Measurements from ENCODE around the gene TMEM131L. TPM values are rescaled to one million over a fixed set of nuclear protein-coding genes. Genes with fewer than 3 reads are reported as not detected.

Gene TMEM131L
- polyA plus RNA-seq, 4 donors, result 0.22 to 9.1 (median 1.9) TPM

DNA sequence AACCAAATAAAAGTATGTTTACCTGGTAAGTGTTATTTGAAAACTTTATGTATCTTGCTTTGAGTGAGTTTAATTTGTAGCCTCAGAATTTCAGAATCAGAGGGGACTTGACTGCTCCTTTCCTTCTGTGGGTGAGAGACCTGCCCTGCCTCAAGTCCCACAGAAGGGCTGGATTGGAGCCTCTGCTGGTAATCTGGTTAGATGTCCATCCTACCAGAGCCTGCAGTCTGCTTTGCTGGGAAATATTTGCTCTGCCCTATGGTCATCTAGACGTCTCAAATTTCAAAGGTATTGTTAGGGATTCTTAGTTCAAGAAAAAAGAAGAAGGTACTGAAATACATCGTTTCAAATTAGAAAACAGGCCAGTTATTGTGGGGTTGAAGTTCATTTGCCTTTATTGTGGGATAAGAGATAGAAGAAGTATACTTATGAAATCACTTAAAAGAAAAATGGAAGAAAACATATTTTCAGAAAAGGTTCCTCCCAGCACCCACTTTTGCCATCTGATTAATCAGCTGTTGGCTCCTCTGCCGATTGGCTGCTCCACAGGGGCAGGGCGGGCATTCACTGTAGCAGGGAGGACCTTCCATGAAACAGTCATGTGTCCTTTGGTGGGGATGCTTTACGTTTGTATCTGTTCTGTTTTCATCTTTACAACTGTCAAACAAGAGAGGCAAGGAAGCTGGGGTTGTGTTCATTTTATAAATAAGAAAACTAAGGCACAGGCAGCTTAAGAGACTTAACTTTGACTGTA, 144.6 kb downstream of the TMEM131L start:
- 64 to 69% (median 67%) methylated on average over 5 of the region's 5 CpGs for WGBS, 3 donors
- Histone ChIP-seq H3K9me3 (ENCODE audit: control insufficient read depth in 2 of 2, insufficient read depth in 1 of 2, low read depth in 1 of 2, low read length in 1 of 2) (peaks cover 0 to 2% of the 10 kb centered on the region in 2 donors), H3K27ac (ENCODE audit: low read depth in 1 of 3, low read length in 2 of 3) (no peak overlapping the region), H3K27me3 (ENCODE audit: control insufficient read depth in 3 of 3, insufficient read depth in 3 of 3, low read length in 3 of 3) (no peaks in the 10 kb centered on the region), H3K4me3 (ENCODE audit: low read depth in 1 of 3, low read length in 3 of 3) (no peak overlapping the region), H3K36me3 (ENCODE audit: control insufficient read depth in 3 of 3, insufficient read depth in 2 of 3, low read depth in 1 of 3, low read length in 3 of 3) (peaks cover 0 to 12% (median 0%) of the 10 kb centered on the region in 3 donors), H3K4me1 (ENCODE audit: control insufficient read depth in 3 of 3, insufficient read depth in 2 of 3, low read depth in 1 of 3, low read length in 2 of 3) (no peaks in the 10 kb centered on the region)
- DNase-seq, result no peak
- no peak for FAIRE-seq

DNA sequence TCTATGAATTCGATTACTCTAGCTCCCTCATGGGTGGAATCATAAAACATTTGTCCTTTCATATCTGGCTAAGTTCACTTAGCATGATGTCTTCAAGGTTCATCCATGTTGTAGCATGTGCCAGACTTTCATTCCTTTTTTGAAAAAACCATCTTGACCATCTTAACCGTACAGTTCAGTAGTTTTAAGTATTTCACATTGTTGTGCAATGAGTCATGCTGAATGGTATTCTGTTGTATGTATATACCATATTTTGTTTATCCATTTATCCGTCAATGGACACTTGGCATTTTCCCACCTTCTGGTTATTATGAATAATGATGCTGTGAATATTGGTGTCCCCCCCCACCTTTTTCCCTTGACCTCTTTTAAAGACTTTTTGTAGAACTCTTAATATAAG, 145.5 kb downstream of the TMEM131L start:
- Histone ChIP-seq H3K4me1 (ENCODE audit: control insufficient read depth in 3 of 3, insufficient read depth in 2 of 3, low read depth in 1 of 3, low read length in 2 of 3) (no peaks in the 10 kb centered on the region), H3K36me3 (ENCODE audit: control insufficient read depth in 3 of 3, insufficient read depth in 2 of 3, low read depth in 1 of 3, low read length in 3 of 3) (peaks cover 0 to 14% (median 0%) of the 10 kb centered on the region in 3 donors), H3K4me3 (ENCODE audit: low read depth in 1 of 3, low read length in 3 of 3) (no peak overlapping the region), H3K27ac (ENCODE audit: low read depth in 1 of 3, low read length in 2 of 3) (no peak overlapping the region), H3K9me3 (ENCODE audit: control insufficient read depth in 2 of 2, insufficient read depth in 1 of 2, low read depth in 1 of 2, low read length in 1 of 2) (peaks cover 0 to 5% of the 10 kb centered on the region in 2 donors), H3K27me3 (ENCODE audit: control insufficient read depth in 3 of 3, insufficient read depth in 3 of 3, low read length in 3 of 3) (no peaks in the 10 kb centered on the region)
- 84 to 94% (median 86%) methylated on average over 3 of the region's 3 CpGs for WGBS, 3 donors
- DNase-seq (no peak), FAIRE-seq (no peak)

DNA sequence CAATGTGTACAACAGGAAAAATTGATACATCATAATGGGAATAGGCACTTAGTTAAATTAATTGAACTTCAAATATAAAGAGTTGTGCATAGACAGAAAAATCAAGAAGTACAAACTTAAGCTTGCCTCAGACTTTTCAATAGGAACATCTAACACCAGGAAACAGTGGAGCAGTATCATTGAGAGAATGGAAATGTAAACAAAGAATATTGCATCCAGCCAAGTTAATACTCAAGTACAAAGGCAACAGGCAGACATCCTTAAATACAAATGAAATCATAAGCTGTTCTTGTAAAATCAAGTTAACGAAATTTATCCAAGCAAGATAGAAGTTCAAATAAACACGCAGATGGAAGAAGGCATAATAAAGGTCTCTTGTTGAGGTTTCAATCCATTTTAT, 146.7 kb downstream of the TMEM131L start:
- FAIRE-seq (no peak), DNase-seq (no peak)
- Histone ChIP-seq H3K27ac (ENCODE audit: low read depth in 1 of 3, low read length in 2 of 3) (no peak overlapping the region), H3K4me1 (ENCODE audit: control insufficient read depth in 3 of 3, insufficient read depth in 2 of 3, low read depth in 1 of 3, low read length in 2 of 3) (no peaks in the 10 kb centered on the region), H3K4me3 (ENCODE audit: low read depth in 1 of 3, low read length in 3 of 3) (no peak overlapping the region), H3K27me3 (ENCODE audit: control insufficient read depth in 3 of 3, insufficient read depth in 3 of 3, low read length in 3 of 3) (no peaks in the 10 kb centered on the region), H3K9me3 (ENCODE audit: control insufficient read depth in 2 of 2, insufficient read depth in 1 of 2, low read depth in 1 of 2, low read length in 1 of 2) (peaks cover 0 to 5% of the 10 kb centered on the region in 2 donors), H3K36me3 (ENCODE audit: control insufficient read depth in 3 of 3, insufficient read depth in 2 of 3, low read depth in 1 of 3, low read length in 3 of 3) (peaks cover 0 to 14% (median 0%) of the 10 kb centered on the region in 3 donors)
- WGBS, 3 donors, result 87 to 89% (median 88%) methylated on average over 2 of the region's 2 CpGs

DNA sequence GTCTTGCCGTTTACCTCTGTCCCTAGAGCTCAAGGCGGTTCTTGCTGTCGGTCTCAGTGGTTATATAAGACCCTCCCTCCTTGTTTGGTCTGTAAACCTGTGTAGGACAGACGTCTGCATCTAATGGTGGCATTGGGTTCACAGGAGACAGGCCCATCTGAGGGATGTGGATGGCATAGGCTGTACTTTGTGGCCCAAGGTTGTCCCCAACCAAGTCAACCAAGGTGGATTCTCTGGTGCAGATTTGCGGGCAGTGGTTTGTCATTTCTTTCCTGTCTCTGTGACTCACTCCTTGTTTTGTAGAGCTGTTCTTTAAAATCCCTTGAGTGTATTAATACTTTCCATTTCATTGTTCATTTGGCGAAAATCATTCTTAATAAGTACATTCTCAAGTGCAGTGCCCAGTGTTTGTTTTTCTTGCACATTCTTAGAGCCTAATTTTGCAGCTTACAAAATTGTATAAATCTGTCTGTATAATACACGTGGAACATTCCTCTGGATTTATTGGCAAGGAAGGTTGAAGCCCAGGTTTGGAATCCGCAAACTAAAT, 149.9 kb downstream of the TMEM131L start:
- peaks cover 0 to 5% of the 10 kb centered on the region in 2 donors for H3K9me3 ChIP-seq (ENCODE audit: control insufficient read depth in 2 of 2, insufficient read depth in 1 of 2, low read depth in 1 of 2, low read length in 1 of 2)
- H3K27ac ChIP-seq (ENCODE audit: low read depth in 1 of 3, low read length in 2 of 3), result no peak overlapping the region
- H3K4me3 ChIP-seq (ENCODE audit: low read depth in 1 of 3, low read length in 3 of 3), result no peak overlapping the region
- 84 to 90% (median 85%) methylated on average over 8 of the region's 8 CpGs for WGBS, 3 donors
- no peak for FAIRE-seq
- H3K36me3 ChIP-seq (ENCODE audit: control insufficient read depth in 3 of 3, insufficient read depth in 2 of 3, low read depth in 1 of 3, low read length in 3 of 3), result peaks cover 0 to 17% (median 2%) of the 10 kb centered on the region in 3 donors
- no peaks in the 10 kb centered on the region for H3K27me3 ChIP-seq (ENCODE audit: control insufficient read depth in 3 of 3, insufficient read depth in 3 of 3, low read length in 3 of 3)
- H3K4me1 ChIP-seq (ENCODE audit: control insufficient read depth in 3 of 3, insufficient read depth in 2 of 3, low read depth in 1 of 3, low read length in 2 of 3), result no peaks in the 10 kb centered on the region
- no peak for DNase-seq

DNA sequence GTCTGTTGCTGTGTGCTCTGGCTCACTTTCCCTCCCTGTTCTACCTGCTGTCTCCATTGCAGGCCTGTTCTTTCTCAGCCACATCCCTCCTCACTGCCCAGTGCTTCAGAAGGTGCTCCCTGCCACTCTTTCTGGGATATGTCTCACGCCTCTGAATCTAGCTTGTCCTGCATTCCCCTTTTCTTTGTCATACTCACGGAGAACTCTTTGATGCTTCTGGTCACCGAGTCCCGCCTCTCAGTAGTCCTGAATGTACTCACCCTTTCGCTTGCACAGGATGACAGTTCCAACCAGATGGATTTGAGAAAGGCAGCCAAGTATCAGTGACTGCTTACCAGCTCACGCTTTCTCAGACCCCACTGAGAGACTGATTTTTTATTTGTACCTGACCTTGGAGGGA, 152.7 kb downstream of the TMEM131L start:
- peaks cover 0 to 32% (median 5%) of the 10 kb centered on the region in 3 donors for H3K36me3 ChIP-seq (ENCODE audit: control insufficient read depth in 3 of 3, insufficient read depth in 2 of 3, low read depth in 1 of 3, low read length in 3 of 3)
- DNase-seq (no peak), FAIRE-seq (no peak)
- H3K27me3 ChIP-seq (ENCODE audit: control insufficient read depth in 3 of 3, insufficient read depth in 3 of 3, low read length in 3 of 3), result no peaks in the 10 kb centered on the region
- H3K4me3 ChIP-seq (ENCODE audit: low read depth in 1 of 3, low read length in 3 of 3), result no peak overlapping the region
- H3K27ac ChIP-seq (ENCODE audit: low read depth in 1 of 3, low read length in 2 of 3), result no peak overlapping the region
- no peaks in the 10 kb centered on the region for H3K4me1 ChIP-seq (ENCODE audit: control insufficient read depth in 3 of 3, insufficient read depth in 2 of 3, low read depth in 1 of 3, low read length in 2 of 3)
- peaks cover 0 to 5% of the 10 kb centered on the region in 2 donors for H3K9me3 ChIP-seq (ENCODE audit: control insufficient read depth in 2 of 2, insufficient read depth in 1 of 2, low read depth in 1 of 2, low read length in 1 of 2)
- 90 to 95% (median 94%) methylated on average over 6 of the region's 6 CpGs for WGBS, 3 donors

DNA sequence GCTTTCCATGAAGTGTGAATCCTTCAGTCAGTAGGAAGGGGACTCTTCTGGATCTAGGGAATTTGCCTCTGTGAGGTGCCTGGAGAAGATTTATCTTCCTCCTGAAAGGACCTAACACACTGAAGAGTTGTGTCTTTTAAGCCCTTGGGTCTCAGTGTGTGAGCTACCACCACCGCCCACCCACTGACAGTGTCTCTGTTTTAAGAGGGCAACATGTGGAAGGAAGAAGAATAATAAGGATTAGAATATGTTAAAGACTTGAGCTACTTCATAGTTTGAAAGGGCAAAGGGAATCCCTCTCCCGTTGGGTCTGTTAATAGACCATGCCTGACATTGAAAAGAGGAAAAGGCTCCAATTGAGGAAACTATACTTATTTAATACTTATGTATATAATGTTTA, 153.7 kb downstream of the TMEM131L start:
- WGBS, 3 donors, result 81 to 93% (median 90%) methylated on average over 2 of the region's 2 CpGs

DNA sequence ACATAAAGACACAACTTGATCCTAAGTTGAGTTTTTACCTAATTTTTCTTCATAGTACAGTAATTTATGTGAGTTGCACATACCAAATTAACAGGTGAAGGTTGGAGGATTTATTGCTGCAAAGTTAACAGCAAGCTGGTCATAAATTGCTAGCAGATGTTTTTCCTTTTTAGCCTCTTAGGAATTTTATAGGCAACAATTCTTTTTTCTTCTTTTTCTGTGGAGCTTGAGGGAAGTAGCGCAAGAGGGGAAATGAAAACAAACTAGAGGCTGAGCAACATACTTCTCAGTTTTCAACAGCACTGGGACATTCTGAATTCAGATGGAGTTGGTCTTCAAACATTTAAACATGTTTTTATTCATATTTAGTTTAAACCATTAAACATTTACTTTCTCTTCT, 154.2 kb downstream of the TMEM131L start:
- Histone ChIP-seq H3K27ac (ENCODE audit: low read depth in 1 of 3, low read length in 2 of 3) (no peak overlapping the region), H3K4me1 (ENCODE audit: control insufficient read depth in 3 of 3, insufficient read depth in 2 of 3, low read depth in 1 of 3, low read length in 2 of 3) (no peaks in the 10 kb centered on the region), H3K9me3 (ENCODE audit: control insufficient read depth in 2 of 2, insufficient read depth in 1 of 2, low read depth in 1 of 2, low read length in 1 of 2) (peaks cover 0 to 5% of the 10 kb centered on the region in 2 donors), H3K36me3 (ENCODE audit: control insufficient read depth in 3 of 3, insufficient read depth in 2 of 3, low read depth in 1 of 3, low read length in 3 of 3) (peaks cover 0 to 30% (median 5%) of the 10 kb centered on the region in 3 donors), H3K4me3 (ENCODE audit: low read depth in 1 of 3, low read length in 3 of 3) (no peak overlapping the region), H3K27me3 (ENCODE audit: control insufficient read depth in 3 of 3, insufficient read depth in 3 of 3, low read length in 3 of 3) (no peaks in the 10 kb centered on the region)
- FAIRE-seq (no peak), DNase-seq (no peak)
- 75 to 95% (median 93%) methylated on average over 1 of the region's 1 CpG for WGBS, 3 donors

More for the DNA sequence above, 153.7 kb downstream of the TMEM131L start:
- DNase-seq, result no peak
- H3K36me3 ChIP-seq (ENCODE audit: control insufficient read depth in 3 of 3, insufficient read depth in 2 of 3, low read depth in 1 of 3, low read length in 3 of 3), result peaks cover 0 to 32% (median 5%) of the 10 kb centered on the region in 3 donors
- FAIRE-seq, result no peak
- H3K4me1 ChIP-seq (ENCODE audit: control insufficient read depth in 3 of 3, insufficient read depth in 2 of 3, low read depth in 1 of 3, low read length in 2 of 3), result no peaks in the 10 kb centered on the region
- peaks cover 0 to 5% of the 10 kb centered on the region in 2 donors for H3K9me3 ChIP-seq (ENCODE audit: control insufficient read depth in 2 of 2, insufficient read depth in 1 of 2, low read depth in 1 of 2, low read length in 1 of 2)
- H3K4me3 ChIP-seq (ENCODE audit: low read depth in 1 of 3, low read length in 3 of 3), result no peak overlapping the region
- no peaks in the 10 kb centered on the region for H3K27me3 ChIP-seq (ENCODE audit: control insufficient read depth in 3 of 3, insufficient read depth in 3 of 3, low read length in 3 of 3)
- no peak overlapping the region for H3K27ac ChIP-seq (ENCODE audit: low read depth in 1 of 3, low read length in 2 of 3)

DNA sequence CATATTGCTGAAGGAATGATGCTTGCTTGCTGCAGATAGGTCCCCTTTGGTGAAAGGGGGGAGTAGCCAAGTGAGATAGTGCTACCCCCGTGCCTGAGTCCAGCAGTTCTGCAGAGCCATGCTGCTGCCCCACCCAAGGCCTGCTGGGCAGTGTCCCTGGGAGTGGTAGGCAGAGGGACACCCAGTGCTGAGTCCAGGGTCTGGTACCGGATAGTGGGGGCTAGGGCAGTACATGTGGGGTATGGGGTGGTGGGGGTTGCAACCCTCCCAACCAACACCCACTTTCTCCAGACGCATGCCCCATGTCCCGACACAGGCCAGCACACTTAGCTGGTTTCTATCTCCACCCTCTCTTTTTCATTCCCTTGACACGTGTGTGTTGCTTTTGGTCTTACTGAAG, 155.9 kb downstream of the TMEM131L start:
- DNase-seq (no peak), FAIRE-seq (no peak)
- Histone ChIP-seq H3K4me3 (ENCODE audit: low read depth in 1 of 3, low read length in 3 of 3) (no peak overlapping the region), H3K27me3 (ENCODE audit: control insufficient read depth in 3 of 3, insufficient read depth in 3 of 3, low read length in 3 of 3) (no peaks in the 10 kb centered on the region), H3K4me1 (ENCODE audit: control insufficient read depth in 3 of 3, insufficient read depth in 2 of 3, low read depth in 1 of 3, low read length in 2 of 3) (no peaks in the 10 kb centered on the region), H3K36me3 (ENCODE audit: control insufficient read depth in 3 of 3, insufficient read depth in 2 of 3, low read depth in 1 of 3, low read length in 3 of 3) (peaks cover 0 to 32% (median 5%) of the 10 kb centered on the region in 3 donors), H3K9me3 (ENCODE audit: control insufficient read depth in 2 of 2, insufficient read depth in 1 of 2, low read depth in 1 of 2, low read length in 1 of 2) (no peaks in the 10 kb centered on the region), H3K27ac (ENCODE audit: low read depth in 1 of 3, low read length in 2 of 3) (no peak overlapping the region)
- 93 to 98% (median 95%) methylated on average over 5 of the region's 5 CpGs for WGBS, 3 donors

All from small intestine (tissue), 7 donors.